ENCODE results near the gene CPXM1. TPM values are rescaled to one million over a fixed set of nuclear protein-coding genes. Genes with fewer than 3 reads are reported as not detected.

CPXM1 gene
- total and polyA plus RNA-seq, 2 experiments from 2014 or later: 57.8 to 66.3 TPM

- TF ChIP-seq, protein P1, sequence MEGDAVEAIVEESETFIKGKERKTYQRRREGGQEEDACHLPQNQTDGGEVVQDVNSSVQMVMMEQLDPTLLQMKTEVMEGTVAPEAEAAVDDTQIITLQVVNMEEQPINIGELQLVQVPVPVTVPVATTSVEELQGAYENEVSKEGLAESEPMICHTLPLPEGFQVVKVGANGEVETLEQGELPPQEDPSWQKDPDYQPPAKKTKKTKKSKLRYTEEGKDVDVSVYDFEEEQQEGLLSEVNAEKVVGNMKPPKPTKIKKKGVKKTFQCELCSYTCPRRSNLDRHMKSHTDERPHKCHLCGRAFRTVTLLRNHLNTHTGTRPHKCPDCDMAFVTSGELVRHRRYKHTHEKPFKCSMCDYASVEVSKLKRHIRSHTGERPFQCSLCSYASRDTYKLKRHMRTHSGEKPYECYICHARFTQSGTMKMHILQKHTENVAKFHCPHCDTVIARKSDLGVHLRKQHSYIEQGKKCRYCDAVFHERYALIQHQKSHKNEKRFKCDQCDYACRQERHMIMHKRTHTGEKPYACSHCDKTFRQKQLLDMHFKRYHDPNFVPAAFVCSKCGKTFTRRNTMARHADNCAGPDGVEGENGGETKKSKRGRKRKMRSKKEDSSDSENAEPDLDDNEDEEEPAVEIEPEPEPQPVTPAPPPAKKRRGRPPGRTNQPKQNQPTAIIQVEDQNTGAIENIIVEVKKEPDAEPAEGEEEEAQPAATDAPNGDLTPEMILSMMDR (IDR thresholded peaks at IDR 0.05; ENCODE audit: poor library complexity): no peak
- TF ChIP-seq EZH2phosphoT487 (IDR thresholded peaks at IDR 0.05; ENCODE audit: low read depth, severe bottlenecking, unreplicated experiment) (no peak), EZH2 (IDR thresholded peaks at IDR 0.05; ENCODE audit: borderline replicate concordance) (no peak)
- no peak overlapping the region for H3K4me2 ChIP-seq
- no peaks in the 10 kb centered on the region for H3K9me3 ChIP-seq (ENCODE audit: low read depth)
- no peaks in the 10 kb centered on the region for H3K36me3 ChIP-seq (replicated peaks; ENCODE audit: insufficient read depth, low read depth)
- H4K20me1 ChIP-seq (ENCODE audit: insufficient read depth, poor library complexity, severe bottlenecking): no peaks in the 10 kb centered on the region
- H3K9me2 ChIP-seq (replicated peaks; ENCODE audit: insufficient read depth): no peaks in the 10 kb centered on the region
- no peak overlapping the region for H3K4me3 ChIP-seq
- no peak overlapping the region for H2AFZ ChIP-seq
- no peak for DNase-seq (ENCODE audit: low spot score)
- H3K79me2 ChIP-seq: no peaks in the 10 kb centered on the region
- no peaks in the 10 kb centered on the region for H3K4me1 ChIP-seq (ENCODE audit: insufficient read depth)
- no peak overlapping the region for H3K27ac ChIP-seq
- peaks cover 3% of the 10 kb centered on the region for H3K27me3 ChIP-seq
- WGBS (ENCODE audit: low lambda C conversion rate, missing lambda C conversion rate): 97% methylated on average over 6 of the region's 7 CpGs
Measured at GRCh38 chr20:2760297-2760951, 40.0 kb downstream of the CPXM1 start.

DNA sequence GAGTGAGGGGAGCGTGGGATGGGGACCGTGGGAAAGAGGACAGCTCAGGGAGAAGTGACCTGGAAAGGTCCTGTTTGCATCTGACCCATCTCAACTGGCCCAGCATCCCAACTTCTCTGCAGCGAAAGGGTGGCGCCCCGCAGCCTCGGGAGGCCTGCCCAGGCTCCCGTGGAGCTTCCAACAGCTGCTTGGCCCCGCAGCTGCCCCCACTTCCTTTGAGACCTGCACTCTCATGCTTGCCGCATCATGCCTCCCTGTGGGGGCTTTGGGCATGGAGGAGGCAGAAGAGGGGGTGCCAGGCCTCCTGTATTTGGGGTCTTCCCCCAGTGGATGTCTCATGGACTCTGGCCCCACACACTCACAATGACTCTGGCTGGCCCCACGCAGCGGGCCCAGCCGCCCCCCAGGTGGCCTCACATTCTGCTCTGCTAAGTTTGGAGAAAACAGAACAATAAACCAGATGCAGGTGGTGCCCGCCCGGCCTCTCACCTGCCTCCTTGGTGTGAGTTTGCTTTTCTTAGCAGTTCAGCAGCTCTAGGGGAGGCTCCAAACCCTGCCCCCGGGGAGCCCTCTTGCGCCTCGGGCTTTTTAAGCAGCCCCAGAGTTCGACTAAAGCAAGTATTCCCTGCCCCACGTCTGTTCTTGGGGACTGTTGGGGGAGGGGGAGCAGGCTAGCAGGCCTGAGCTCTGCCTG, 40.7 kb downstream of the CPXM1 start:
- Histone ChIP-seq H3K79me2 (no peaks in the 10 kb centered on the region), H3K27me3 (peaks cover 4% of the 10 kb centered on the region), H4K20me1 (ENCODE audit: insufficient read depth, poor library complexity, severe bottlenecking) (no peaks in the 10 kb centered on the region), H2AFZ (no peak overlapping the region), H3K9me3 (ENCODE audit: low read depth) (no peaks in the 10 kb centered on the region), H3K4me2 (no peak overlapping the region), H3K36me3 (replicated peaks; ENCODE audit: insufficient read depth, low read depth) (no peaks in the 10 kb centered on the region), H3K4me3 (no peak overlapping the region), H3K9me2 (replicated peaks; ENCODE audit: insufficient read depth) (no peaks in the 10 kb centered on the region), H3K27ac (no peak overlapping the region), H3K4me1 (ENCODE audit: insufficient read depth) (no peaks in the 10 kb centered on the region)
- TF ChIP-seq EZH2 (IDR thresholded peaks at IDR 0.05; ENCODE audit: borderline replicate concordance) (no peak), EZH2phosphoT487 (IDR thresholded peaks at IDR 0.05; ENCODE audit: low read depth, severe bottlenecking, unreplicated experiment) (no peak)
- TF ChIP-seq, protein P1 (IDR thresholded peaks at IDR 0.05; ENCODE audit: poor library complexity): no peak
- 67% methylated on average over 18 of the region's 19 CpGs for WGBS (ENCODE audit: low lambda C conversion rate, missing lambda C conversion rate)
- no peak for DNase-seq (ENCODE audit: low spot score)

DNA sequence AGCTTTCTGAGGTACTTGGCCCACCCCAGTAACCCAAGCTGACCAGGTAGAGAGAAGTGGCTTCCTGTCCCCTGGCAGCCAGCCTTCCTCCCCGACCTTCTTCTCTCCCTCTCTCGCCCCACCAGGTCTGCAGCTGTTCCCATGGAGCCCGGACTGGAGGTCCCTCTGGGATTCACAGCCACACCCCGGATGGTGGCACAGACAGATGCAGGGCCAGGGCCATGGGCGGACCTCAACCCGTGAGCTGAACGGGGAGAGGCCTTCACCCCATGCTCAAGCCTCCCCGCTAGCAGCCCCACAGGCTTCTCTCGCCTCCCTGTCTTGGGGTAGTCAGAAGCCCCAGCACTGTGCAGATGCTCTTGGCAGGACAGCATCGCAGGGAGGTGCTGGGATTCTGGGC, 41.3 kb downstream of the CPXM1 start:
- Histone ChIP-seq H3K27me3 (peaks cover 10% of the 10 kb centered on the region), H3K9me2 (replicated peaks; ENCODE audit: insufficient read depth) (no peaks in the 10 kb centered on the region)
- 90% methylated on average over 10 of the region's 10 CpGs for WGBS (ENCODE audit: low lambda C conversion rate, missing lambda C conversion rate)

DNA sequence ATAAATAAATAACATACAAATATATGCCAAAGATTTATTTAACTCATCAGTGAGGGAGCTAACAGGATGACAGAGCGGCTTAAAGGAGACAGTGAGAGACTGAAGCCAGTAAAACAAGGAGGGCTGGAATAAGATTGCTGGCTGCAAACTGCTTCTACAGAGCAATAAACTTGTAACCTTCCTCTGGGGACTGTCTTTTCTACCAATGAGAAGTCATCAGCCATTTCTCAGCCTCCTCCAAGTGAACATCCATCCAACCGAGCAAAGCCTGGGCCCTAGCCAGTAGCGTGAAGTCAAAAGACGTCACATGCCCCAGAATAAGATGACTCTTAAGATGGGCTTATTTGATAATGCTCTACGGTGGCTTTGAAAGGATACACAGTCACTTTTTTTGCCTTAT, 42.5 kb downstream of the CPXM1 start:
- no peak for DNase-seq (ENCODE audit: low spot score)
- Histone ChIP-seq H2AFZ (no peak overlapping the region), H3K27ac (no peak overlapping the region), H4K20me1 (ENCODE audit: insufficient read depth, poor library complexity, severe bottlenecking) (no peaks in the 10 kb centered on the region), H3K27me3 (peaks cover 19% of the 10 kb centered on the region), H3K9me2 (replicated peaks; ENCODE audit: insufficient read depth) (no peaks in the 10 kb centered on the region), H3K36me3 (replicated peaks; ENCODE audit: insufficient read depth, low read depth) (no peaks in the 10 kb centered on the region), H3K9me3 (ENCODE audit: low read depth) (no peaks in the 10 kb centered on the region), H3K4me1 (ENCODE audit: insufficient read depth) (peaks cover under 1% of the 10 kb centered on the region), H3K4me3 (no peak overlapping the region), H3K79me2 (no peaks in the 10 kb centered on the region), H3K4me2 (no peak overlapping the region)
- WGBS (ENCODE audit: low lambda C conversion rate, missing lambda C conversion rate): 81% methylated on average over 5 of the region's 5 CpGs
- TF ChIP-seq, protein P1 (IDR thresholded peaks at IDR 0.05; ENCODE audit: poor library complexity): no peak
- no peak for TF ChIP-seq EZH2 (IDR thresholded peaks at IDR 0.05; ENCODE audit: borderline replicate concordance)
- no peak for TF ChIP-seq EZH2phosphoT487 (IDR thresholded peaks at IDR 0.05; ENCODE audit: low read depth, severe bottlenecking, unreplicated experiment)

More for the DNA sequence above, 41.3 kb downstream of the CPXM1 start:
- no peaks in the 10 kb centered on the region for H3K36me3 ChIP-seq (replicated peaks; ENCODE audit: insufficient read depth, low read depth)
- no peaks in the 10 kb centered on the region for H4K20me1 ChIP-seq (ENCODE audit: insufficient read depth, poor library complexity, severe bottlenecking)
- no peak overlapping the region for H2AFZ ChIP-seq
- no peaks in the 10 kb centered on the region for H3K4me1 ChIP-seq (ENCODE audit: insufficient read depth)
- DNase-seq (ENCODE audit: low spot score): no peak
- no peaks in the 10 kb centered on the region for H3K79me2 ChIP-seq
- H3K27ac ChIP-seq: no peak overlapping the region
- no peak overlapping the region for H3K4me2 ChIP-seq
- no peaks in the 10 kb centered on the region for H3K9me3 ChIP-seq (ENCODE audit: low read depth)
- H3K4me3 ChIP-seq: no peak overlapping the region
- no peak for TF ChIP-seq EZH2phosphoT487 (IDR thresholded peaks at IDR 0.05; ENCODE audit: low read depth, severe bottlenecking, unreplicated experiment)

All from hepatocyte (in vitro differentiated cells).